HG03432 (cell line): ENCODE results near the gene FAM3D.

Experiments used
- ATAC-seq: cut with Tn5 transposase; IDR thresholded peaks from one replicate; pipeline ENCODE4 v1.9.1; 2021; ENCODE audit warnings: mild to moderate bottlenecking, moderate library complexity; ENCODE audit not compliant: unreplicated experiment

Gene FAM3D

GRCh38 chr3:58657571-58658141 is 8.9 kb downstream of the FAM3D start:
- ATAC-seq, result no peak

- no peak for ATAC-seq
Measured at GRCh38 chr3:58657036-58657520, 9.5 kb downstream of the FAM3D start.

GRCh38 chr3:58656631-58657030 is 9.9 kb downstream of the FAM3D start:
- ATAC-seq, result no peak

- no peak for ATAC-seq
Measured at GRCh38 chr3:58654466-58654865, 12.1 kb downstream of the FAM3D start.

GRCh38 chr3:58652624-58653023 is 13.9 kb downstream of the FAM3D start:
- ATAC-seq, result no peak

GRCh38 chr3:58651276-58651675 is 15.3 kb downstream of the FAM3D start:
- ATAC-seq, result no peak

GRCh38 chr3:58647381-58648141 is 19.0 kb downstream of the FAM3D start:
- ATAC-seq, result no peak

- no peak for ATAC-seq
Measured at GRCh38 chr3:58646503-58646902, 20.1 kb downstream of the FAM3D start.

GRCh38 chr3:58645726-58646125 is 20.8 kb downstream of the FAM3D start:
- ATAC-seq, result no peak

GRCh38 chr3:58642846-58643245 is 23.7 kb downstream of the FAM3D start:
- ATAC-seq, result no peak

- peak; percentile 84 for ATAC-seq
Measured at GRCh38 chr3:58640700-58641372, 25.7 kb downstream of the FAM3D start.

- no peak for ATAC-seq
Measured at GRCh38 chr3:58639842-58640241, 26.7 kb downstream of the FAM3D start.

GRCh38 chr3:58639001-58639400 is 27.6 kb downstream of the FAM3D start:
- no peak for ATAC-seq

- ATAC-seq, result no peak
Measured at GRCh38 chr3:58638591-58638990, 28.0 kb downstream of the FAM3D start.

- ATAC-seq, result no peak
Measured at GRCh38 chr3:58637509-58637908, 29.1 kb downstream of the FAM3D start.

- ATAC-seq, result peak; percentile 66
Measured at GRCh38 chr3:58635371-58636285, 30.9 kb downstream of the FAM3D start.

GRCh38 chr3:58633157-58633865 is 33.3 kb downstream of the FAM3D start:
- no peak for ATAC-seq

GRCh38 chr3:58631742-58632141 is 34.8 kb downstream of the FAM3D start:
- no peak for ATAC-seq

GRCh38 chr3:58630710-58631092 is 35.9 kb downstream of the FAM3D start:
- no peak for ATAC-seq

- peak; percentile 62 for ATAC-seq
Measured at GRCh38 chr3:58630076-58630709, 36.4 kb downstream of the FAM3D start.
